ENCODE data around the gene ANKRD55. TPM values are rescaled to one million over a fixed set of nuclear protein-coding genes. Genes with fewer than 3 reads are reported as not detected.
"Not testable (repeated sequence)": the region's sequence is repeated elsewhere in the genome, so short reads cannot be mapped to it uniquely, and the experiment has no call there.

ANKRD55 gene
- total RNA-seq, 4 donors from 2014 or later = 0.66 TPM; not detected in 3

DNA sequence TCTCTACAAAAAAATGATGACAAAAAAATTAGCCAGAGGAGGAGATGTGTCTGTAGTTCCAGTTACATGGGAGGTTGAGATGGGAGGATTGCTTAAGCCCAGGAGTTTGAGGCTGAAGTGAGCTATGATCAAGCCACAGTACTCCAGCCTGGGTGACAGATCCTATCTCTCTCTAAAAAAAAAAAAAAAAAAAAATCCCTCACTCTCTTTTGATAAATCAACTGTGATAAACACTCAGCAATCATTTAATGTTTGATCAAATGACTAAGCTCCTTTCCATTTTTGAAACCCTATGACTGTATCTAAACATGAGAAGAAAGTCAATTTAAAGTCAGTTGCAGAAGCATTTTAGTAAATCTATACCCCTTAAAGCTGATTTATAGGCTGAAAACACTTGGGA lies 126.3 kb downstream of the ANKRD55 start:
- no peak overlapping the region for H3K27ac ChIP-seq (replicated peaks in 1 of 4)
- TF ChIP-seq EP300 (IDR thresholded peaks at IDR 0.05) = no peak
- no peak for TF ChIP-seq POLR2A (IDR thresholded peaks at IDR 0.05; ENCODE audit: low read depth)
- TF ChIP-seq POLR2AphosphoS5 (IDR thresholded peaks at IDR 0.05) = no peak
- TF ChIP-seq, protein P1, sequence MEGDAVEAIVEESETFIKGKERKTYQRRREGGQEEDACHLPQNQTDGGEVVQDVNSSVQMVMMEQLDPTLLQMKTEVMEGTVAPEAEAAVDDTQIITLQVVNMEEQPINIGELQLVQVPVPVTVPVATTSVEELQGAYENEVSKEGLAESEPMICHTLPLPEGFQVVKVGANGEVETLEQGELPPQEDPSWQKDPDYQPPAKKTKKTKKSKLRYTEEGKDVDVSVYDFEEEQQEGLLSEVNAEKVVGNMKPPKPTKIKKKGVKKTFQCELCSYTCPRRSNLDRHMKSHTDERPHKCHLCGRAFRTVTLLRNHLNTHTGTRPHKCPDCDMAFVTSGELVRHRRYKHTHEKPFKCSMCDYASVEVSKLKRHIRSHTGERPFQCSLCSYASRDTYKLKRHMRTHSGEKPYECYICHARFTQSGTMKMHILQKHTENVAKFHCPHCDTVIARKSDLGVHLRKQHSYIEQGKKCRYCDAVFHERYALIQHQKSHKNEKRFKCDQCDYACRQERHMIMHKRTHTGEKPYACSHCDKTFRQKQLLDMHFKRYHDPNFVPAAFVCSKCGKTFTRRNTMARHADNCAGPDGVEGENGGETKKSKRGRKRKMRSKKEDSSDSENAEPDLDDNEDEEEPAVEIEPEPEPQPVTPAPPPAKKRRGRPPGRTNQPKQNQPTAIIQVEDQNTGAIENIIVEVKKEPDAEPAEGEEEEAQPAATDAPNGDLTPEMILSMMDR (IDR thresholded peaks at IDR 0.05) = no peak
- intact Hi-C loops (cut with DNase I) = no loop called here
- H3K9me3 ChIP-seq = no peaks in the 10 kb centered on the region
- H3K4me1 ChIP-seq = peaks cover 0 to 22% (median 2%) of the 10 kb centered on the region in 4 donors
- no peaks in the 10 kb centered on the region for H3K36me3 ChIP-seq
- H3K4me3 ChIP-seq = no peak overlapping the region
- H3K27me3 ChIP-seq = no peaks in the 10 kb centered on the region
- no peak for DNase-seq (ENCODE audit: extremely low spot score)

DNA sequence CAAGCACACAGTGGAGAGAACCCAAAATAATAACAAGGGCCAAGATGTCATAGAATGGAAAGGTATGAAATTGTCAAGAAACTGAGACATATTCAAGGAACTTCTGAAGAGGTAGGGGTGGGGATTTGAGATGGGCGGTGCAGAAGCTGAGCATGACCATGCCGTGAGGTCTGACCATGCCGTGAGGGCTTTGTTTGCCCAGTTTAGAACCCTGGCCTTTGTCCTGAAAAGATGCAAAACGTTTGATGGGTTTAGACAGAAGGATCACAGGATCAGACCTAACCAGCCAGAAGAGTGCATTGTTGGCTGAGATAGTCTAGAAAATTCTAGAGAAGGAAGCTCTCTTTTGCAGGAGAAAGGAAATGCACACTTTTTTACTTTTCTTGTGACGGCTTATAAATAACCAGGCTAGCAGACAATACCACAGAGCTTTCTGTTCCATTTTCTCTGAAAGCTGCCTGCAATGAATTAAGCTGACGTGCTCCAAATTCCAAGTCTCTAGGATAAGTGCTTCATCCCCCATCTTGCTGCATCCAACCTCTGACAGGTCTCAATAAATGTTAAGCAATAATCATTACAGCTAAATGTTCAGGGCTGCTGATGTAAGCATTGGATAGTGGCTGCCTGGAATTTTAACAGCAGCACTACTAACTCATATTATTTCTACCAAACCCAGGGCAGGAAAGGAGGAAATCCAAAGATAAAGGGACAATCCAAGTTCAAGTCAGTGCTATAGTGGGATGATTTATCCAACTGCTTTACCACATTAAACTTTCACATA lies 127.4 kb downstream of the ANKRD55 start:
- peaks cover 0 to 21% (median 1%) of the 10 kb centered on the region in 4 donors for H3K4me1 ChIP-seq
- no peak for TF ChIP-seq EP300 (IDR thresholded peaks at IDR 0.05)
- TF ChIP-seq POLR2A (IDR thresholded peaks at IDR 0.05; ENCODE audit: low read depth) = no peak
- TF ChIP-seq, protein P1 (IDR thresholded peaks at IDR 0.05) = no peak
- TF ChIP-seq POLR2AphosphoS5 (IDR thresholded peaks at IDR 0.05) = no peak
- H3K9me3 ChIP-seq = no peaks in the 10 kb centered on the region
- H3K4me3 ChIP-seq = no peak overlapping the region
- H3K36me3 ChIP-seq = no peaks in the 10 kb centered on the region
- 76% methylated on average over 6 of the region's 6 CpGs for WGBS
- H3K27me3 ChIP-seq = no peaks in the 10 kb centered on the region
- intact Hi-C loops (cut with DNase I) = no loop called here
- no peak for DNase-seq (ENCODE audit: extremely low spot score)
- no peak overlapping the region for H3K27ac ChIP-seq (replicated peaks in 1 of 4)

- intact Hi-C loops (cut with DNase I) = no loop called here
- TF ChIP-seq POLR2A (IDR thresholded peaks at IDR 0.05; ENCODE audit: low read depth) = no peak
- no peak for TF ChIP-seq POLR2AphosphoS5 (IDR thresholded peaks at IDR 0.05)
- TF ChIP-seq EP300 (IDR thresholded peaks at IDR 0.05) = no peak
- TF ChIP-seq, protein P1 (IDR thresholded peaks at IDR 0.05) = no peak
These were observed 130.2 kb downstream of the ANKRD55 start for GRCh38 chr5:56102889-56103288.

DNA sequence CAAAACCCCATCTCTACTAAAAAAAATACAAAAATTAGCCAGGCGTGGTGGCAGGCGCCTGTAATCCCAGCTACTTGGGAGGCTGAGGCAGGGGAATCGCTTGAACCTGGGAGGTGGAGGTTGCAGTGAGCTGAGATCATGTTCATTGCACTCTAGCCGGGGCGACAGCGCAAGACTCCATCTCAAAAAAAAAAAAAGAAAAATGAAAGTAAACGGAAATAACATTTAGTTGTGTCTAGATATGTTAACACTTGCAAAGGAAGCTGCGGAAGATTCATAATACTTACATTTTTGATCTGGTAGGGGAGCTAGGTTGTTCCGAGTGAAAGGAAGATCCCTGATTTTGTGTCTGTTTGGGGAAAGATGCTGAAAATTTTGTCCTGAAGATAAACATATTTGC lies 130.9 kb downstream of the ANKRD55 start:
- peaks cover 0 to 21% (median 4%) of the 10 kb centered on the region in 4 donors for H3K4me1 ChIP-seq
- 92% methylated on average over 9 of the region's 9 CpGs for WGBS
- DNase-seq (ENCODE audit: extremely low spot score); H3K36me3 ChIP-seq; H3K4me3 ChIP-seq; H3K27ac ChIP-seq (replicated peaks in 1 of 4); intact Hi-C loops (cut with DNase I); H3K27me3 ChIP-seq; H3K9me3 ChIP-seq: not testable (repeated sequence)

More at GRCh38 chr5:56102889-56103288, 130.2 kb downstream of the ANKRD55 start:
- H3K9me3 ChIP-seq = no peaks in the 10 kb centered on the region
- H3K36me3 ChIP-seq = no peaks in the 10 kb centered on the region
- 67% methylated on average over 1 of the region's 1 CpG for WGBS
- no peak overlapping the region for H3K4me3 ChIP-seq
- H3K27ac ChIP-seq (replicated peaks in 1 of 4) = no peak overlapping the region
- no peak for DNase-seq (ENCODE audit: extremely low spot score)
- no peaks in the 10 kb centered on the region for H3K27me3 ChIP-seq
- H3K4me1 ChIP-seq = peaks cover 0 to 25% (median 4%) of the 10 kb centered on the region in 4 donors

DNA sequence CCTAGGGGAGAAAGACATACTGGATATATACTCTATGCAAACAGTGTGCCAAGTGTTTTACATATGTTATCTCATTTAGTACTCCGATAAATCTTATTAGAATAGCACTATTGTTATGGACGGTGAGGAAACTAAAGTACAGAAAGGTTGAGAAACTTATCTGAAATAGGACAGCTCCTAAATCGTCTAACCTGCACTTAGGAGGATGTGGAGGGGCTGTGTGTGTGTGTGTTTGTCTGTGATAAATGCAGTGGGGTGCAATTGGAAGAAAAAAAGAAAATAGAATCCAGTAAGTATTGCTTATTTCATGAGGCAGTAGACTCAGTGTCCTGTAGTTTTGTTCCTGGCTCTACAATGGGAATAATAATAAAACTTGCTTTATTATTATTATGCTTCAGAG lies 131.9 kb downstream of the ANKRD55 start:
- H3K36me3 ChIP-seq = no peaks in the 10 kb centered on the region
- H3K27ac ChIP-seq (replicated peaks in 1 of 4) = no peak overlapping the region
- TF ChIP-seq POLR2AphosphoS5 (IDR thresholded peaks at IDR 0.05) = no peak
- TF ChIP-seq EP300 (IDR thresholded peaks at IDR 0.05) = no peak
- no peaks in the 10 kb centered on the region for H3K27me3 ChIP-seq
- no peak for DNase-seq (ENCODE audit: extremely low spot score)
- WGBS = 94% methylated on average over 3 of the region's 3 CpGs
- H3K4me1 ChIP-seq = peaks cover 0 to 20% (median 4%) of the 10 kb centered on the region in 4 donors
- H3K4me3 ChIP-seq = no peak overlapping the region
- intact Hi-C loops (cut with DNase I) = no loop called here
- no peaks in the 10 kb centered on the region for H3K9me3 ChIP-seq
